Stimulated activated CD8-positive, alpha-beta memory T cell treated with anti-CD3 and anti-CD28 coated beads, Interleukin-7, amount 100 ng/mL, for 24 hours (primary cell): ENCODE data around the gene ENC1.
"Not testable (repeated sequence)": the region's sequence is repeated elsewhere in the genome, so short reads cannot be mapped to it uniquely, and the experiment has no call there.

Experiments
- DNase-seq: peaks from one replicate; pipeline ENCODE4 v3.0.0-alpha.2; 2020; ENCODE audit warnings: low read depth

ENC1 gene

DNA sequence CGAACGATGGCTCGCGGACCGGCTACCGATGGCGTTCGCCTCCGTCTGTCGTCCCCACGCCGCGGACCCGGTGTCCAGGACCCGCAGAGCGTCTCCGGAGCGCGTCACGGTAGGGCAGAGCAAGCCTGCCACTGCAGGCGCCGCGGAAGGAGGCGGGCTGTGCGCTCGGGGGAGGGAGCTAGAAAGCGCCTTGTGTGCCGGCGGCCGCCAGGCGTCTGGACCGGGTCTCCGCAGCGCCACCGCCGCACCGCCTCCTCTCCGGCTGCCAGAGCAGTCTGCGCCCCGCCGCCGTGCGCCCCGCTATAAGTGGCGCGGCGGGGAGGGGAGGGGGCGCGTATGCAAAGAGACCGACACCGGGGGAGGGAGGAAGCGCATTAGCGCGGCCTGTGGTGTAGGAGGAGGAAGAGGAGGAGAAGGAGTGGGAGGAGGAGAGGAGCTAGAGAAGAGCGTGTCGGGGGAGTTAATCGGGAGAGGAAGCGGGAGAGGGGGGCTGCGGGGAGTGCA is at the start of gene ENC1:
Gene ENC1, minus strand, starts transcription at position 279 of the 504 bp plus-strand sequence. CDS start 4,243 bp downstream, outside the sequence.
- peak; percentile 31 for DNase-seq

- no peak for DNase-seq
These were observed 46.6 kb upstream of the ENC1 start for GRCh38 chr5:74686962-74687751.

DNA sequence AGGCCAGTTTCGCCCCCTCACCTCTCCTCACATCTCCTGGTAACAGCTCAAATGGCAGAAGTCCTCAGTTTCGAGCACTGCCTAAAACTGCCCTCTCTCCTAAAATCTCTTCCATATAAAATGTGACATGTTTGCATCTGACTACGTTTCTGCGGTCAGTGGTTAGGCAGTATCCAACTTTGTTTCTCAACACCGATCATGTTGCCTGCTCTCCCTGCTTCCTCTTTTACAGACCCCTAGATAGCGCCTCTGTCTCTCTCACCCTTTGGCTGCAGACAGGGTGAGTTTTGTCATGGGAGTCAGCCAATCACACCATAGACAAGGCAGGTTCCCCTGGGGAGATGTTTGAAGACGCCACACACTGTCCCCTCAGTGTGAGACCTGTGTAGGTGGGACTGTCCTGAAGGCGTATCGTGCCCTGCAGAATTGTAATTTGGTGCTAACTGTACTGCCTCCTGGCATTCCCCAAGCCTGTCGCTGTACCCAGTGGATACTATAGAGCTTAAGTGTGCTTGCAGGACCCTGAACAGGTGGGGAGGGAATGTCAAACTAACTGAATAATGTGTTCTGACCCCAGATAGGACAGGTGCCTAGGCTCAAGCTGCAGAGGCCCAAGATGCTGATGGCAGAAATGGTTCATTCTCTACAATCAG is 45.6 kb upstream of the ENC1 start:
- DNase-seq, result no peak

GRCh38 chr5:74684900-74685851 is 44.6 kb upstream of the ENC1 start, which contains the start of gene HEXB:
TSS of gene HEXB (plus strand) at chr5:74685233. CDS start at chr5:74685261, 28 bp downstream.
- peak; percentile 69 for DNase-seq

DNA sequence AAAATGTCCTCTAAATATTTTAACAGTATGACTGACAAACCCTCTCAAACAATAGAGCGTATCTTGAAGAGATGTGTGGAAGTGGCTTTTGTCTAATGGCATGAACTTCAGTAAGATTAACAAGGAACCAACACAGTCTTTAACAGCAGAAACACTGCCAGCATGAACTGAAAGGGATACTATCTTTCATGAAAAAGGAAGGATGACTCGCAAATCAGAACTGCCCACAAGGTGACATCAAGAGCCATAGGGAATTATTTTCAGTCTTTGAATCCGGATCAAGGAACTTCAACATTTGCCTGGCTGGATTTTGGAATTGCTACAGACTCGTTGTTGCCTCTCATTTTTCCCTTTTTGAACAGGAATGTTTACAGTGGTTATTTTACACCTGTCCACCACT is 39.4 kb upstream of the ENC1 start:
- no peak for DNase-seq

DNA sequence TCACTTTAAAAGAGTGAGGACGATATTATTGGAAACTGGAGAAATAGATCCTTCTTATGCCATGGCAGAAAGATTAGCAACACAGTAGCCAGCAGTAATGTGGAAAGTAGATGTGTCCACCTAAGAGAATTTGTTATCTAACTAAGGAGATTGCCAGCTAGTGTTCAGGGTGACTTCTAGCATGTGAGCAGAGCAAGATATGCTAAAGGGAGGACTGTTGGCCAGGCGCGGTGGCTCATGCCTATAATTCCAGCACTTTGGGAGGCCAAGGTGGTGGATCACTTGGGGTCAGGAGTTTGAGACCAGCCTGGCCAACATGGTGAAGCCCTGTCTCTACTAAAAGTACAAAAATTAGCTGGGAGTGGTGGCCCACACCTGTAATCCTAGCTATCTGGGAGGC is 38.8 kb upstream of the ENC1 start:
- not testable (repeated sequence) for DNase-seq

DNA sequence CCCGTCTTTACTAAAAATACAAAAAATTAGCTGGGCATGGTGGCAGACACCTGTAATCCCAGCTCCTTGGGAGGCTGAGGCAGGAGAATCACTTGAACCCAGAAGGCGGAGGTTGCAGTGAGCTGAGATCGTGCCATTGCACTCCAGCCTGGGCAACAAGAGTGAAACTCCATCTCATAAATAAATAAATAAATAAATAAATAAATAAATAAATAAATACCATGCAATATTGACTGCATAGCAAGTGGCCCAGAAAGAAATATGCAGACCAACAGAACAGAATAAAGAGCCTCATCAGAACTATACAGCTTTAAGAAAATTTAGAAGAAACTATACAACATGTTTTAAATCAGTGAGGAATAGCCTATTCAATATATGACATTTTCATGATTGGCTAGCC is 37.6 kb upstream of the ENC1 start:
- DNase-seq, result not testable (repeated sequence)

DNA sequence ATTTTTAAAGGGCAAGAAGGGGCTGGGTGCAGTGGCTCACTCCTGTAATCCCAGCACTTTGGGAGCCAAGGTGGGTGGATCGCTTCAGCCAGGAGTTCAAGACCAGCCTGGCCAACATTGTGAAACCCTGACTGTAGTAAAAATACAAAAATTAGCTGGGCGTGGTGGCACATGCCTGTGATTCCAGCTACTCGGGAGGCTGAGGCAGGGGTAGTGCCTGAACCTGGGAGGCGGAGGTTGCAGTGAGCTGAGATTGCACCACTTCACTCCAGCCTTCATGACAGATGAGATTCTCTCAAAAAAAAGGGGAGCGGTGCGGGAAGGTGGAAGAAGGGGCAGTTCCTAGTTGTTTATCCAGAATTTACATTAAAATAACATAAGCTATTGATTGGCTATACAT is 35.9 kb upstream of the ENC1 start:
- DNase-seq, result not testable (repeated sequence)

DNA sequence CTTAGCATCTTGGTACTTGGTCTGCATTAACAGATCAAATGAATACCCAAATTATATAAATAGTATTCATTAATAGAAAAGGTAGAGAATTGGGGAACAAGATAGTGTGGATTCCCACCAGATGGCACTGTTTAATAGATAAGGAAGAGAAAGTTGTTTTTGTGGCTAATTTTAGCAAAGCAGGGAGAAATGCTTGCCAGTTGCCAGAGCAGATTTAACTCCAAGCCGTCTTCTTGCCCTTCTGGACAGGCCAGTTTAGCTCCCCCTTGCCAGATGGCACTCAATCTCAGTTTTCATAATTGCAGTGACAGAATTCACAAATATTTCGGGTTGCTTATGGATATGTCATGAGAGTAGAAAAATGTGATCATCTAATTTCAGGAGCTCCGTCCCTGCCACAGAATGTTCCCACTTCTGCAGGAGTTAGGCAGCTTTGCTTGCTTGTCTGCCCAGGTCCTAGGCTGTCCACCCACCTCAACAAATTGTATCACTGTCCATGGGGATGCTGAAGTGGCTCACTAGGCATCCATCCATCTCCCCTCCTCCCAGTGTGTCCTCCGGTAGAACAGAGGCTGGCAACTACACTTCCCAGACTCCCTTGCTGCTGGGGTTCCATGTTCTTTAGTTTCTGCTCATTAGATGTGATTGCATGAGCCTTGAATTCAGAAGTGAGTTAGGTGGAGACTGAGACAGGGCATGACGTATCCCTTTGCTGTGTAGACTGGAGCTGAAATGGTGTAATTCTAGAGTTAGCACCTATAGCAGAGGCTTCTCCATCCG is 32.7 kb upstream of the ENC1 start:
- DNase-seq, result no peak

GRCh38 chr5:74672215-74672877 is 31.8 kb upstream of the ENC1 start:
- DNase-seq, result no peak

DNA sequence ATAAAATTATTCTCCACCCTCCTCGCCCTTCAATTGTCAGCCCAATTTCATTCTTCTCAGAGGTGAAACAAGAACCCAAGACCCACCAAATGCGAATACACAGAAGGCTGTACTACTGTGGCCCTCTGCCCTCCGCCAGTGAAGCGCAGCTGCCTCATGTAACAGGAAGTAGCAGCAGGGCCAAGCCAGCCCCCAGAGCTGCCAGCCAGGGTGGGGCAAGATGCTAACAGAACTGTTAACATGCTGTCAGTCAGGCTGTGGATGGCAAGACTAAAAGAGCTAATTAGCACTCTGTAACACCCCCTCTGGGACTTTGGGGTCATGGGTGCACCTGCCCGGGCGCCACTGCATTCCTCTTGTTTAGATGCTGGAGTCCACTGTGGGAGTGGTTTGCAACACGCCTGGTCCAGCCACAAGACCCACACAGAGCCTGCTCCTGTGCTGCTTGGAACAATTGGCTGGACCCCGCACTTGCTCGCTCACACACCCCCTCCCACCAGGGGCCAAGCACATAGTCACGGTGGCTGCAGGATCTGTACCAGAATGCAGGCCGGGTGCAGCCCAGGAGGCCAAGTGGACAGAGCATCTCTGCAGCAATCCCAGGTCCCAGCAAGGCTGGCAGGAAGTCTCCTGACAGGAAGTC is 30.0 kb upstream of the ENC1 start:
- DNase-seq, result no peak

- no peak for DNase-seq
These were observed 29.3 kb upstream of the ENC1 start for GRCh38 chr5:74669821-74670220.

DNA sequence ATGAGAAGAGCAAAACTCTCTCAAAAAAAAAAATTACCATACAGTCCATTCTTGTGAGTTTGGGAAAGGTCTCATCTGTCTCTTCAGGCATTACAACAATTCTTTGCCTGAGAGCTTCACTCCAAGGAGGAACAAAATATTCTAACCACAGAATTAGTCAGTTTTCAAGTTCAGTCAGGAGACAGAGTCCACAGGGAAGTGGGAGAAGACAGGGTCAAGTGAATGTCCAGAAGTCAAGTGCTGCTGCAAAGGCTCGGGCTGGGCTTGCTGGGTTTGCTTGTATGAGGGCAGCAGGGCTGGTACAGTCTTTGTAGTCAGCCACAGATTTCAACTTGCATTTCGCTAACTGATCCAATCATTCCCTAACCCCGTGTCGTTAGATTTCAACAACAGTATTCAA is 26.9 kb upstream of the ENC1 start:
- DNase-seq, result no peak

GRCh38 chr5:74665816-74666215 is 25.3 kb upstream of the ENC1 start:
- no peak for DNase-seq

DNA sequence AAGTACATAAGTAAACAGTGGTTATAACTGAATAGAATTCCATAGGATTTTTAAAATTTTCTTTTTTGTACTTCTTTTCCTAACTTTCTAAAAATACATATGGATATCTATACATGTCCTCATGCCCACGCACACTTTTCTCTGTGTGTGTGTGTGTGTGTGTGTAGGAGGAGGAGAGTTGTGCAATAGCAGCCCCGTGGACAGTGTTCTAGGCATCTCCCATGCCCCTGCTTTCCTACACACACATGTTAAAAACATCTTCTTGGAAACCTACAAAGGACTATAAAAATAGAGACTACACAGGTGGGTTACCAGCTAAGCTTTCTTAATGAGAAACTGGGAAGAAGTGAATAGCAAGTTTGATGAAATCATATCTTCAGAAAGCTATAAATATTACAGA is 24.7 kb upstream of the ENC1 start:
- no peak for DNase-seq

DNA sequence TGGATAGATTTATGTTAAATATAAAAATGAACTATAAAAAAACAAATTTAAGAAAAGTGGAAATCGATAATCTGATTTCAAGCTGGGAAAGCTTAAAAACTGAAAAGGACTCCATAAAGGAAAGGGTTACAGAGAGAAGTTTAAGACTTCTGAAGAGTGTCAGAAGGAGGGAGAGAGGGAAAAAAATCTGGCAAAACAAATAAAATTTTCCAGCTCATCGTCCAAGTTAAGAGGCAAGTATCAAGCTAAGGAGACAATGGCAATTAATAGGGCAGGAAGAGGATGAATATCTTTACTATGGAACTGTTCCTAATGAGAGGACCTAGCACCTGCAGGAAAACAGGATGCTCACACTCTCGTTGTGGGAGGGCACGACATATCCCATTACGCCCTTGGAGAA is 24.0 kb upstream of the ENC1 start:
- no peak for DNase-seq

DNA sequence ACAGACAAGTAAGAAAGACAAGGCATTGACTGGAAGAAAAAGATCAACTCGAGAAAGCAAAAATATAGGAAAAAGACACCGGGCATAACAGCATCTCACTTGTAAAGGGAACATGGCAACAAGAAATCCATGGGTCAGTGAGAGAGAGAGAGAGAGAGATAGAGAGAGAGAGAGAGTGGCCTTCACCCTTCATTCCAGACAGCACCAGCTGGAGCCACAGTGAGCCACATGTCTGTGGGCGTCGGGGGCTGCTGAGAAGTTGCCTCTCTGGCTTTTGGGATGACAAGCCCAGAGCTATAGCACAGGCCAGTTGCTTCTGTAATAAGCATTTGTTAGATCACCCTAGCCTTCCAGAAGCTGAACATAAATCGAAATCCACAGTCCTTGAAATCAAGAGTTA is 20.3 kb upstream of the ENC1 start:
- DNase-seq, result no peak

- no peak for DNase-seq
These were observed 19.6 kb upstream of the ENC1 start for GRCh38 chr5:74660140-74660539.

DNA sequence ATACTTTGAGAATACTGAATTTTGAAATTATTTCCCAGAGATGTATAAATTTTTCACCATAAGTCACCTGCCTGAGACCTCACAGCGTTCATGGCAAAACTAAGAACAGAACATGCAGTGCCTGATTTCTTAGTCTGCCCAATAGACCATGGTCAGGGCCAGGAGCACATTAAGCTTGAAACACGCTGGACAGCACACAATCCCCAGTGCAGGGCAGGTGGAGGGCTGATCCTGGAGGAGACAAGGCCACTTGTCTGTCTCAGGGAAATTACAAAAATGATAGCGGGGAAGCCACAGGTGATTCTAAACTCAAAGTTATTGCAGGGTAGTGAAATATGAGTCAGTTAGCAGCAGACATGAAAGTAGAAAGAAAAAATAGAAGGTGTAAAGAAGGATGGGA is 18.6 kb upstream of the ENC1 start:
- no peak for DNase-seq

GRCh38 chr5:74657165-74657564 is 16.6 kb upstream of the ENC1 start:
- DNase-seq, result no peak
